Measurements from ENCODE around the gene ZFP36L1. TPM values are rescaled to one million over a fixed set of nuclear protein-coding genes. Genes with fewer than 3 reads are reported as not detected.

ZFP36L1 gene
- total and polyA plus RNA-seq, 10 of the 15 experiments (the other 5 are each of a cell fraction or from before 2014, with no cell fraction given) = 22.0 to 184 (median 66.1) TPM

DNA sequence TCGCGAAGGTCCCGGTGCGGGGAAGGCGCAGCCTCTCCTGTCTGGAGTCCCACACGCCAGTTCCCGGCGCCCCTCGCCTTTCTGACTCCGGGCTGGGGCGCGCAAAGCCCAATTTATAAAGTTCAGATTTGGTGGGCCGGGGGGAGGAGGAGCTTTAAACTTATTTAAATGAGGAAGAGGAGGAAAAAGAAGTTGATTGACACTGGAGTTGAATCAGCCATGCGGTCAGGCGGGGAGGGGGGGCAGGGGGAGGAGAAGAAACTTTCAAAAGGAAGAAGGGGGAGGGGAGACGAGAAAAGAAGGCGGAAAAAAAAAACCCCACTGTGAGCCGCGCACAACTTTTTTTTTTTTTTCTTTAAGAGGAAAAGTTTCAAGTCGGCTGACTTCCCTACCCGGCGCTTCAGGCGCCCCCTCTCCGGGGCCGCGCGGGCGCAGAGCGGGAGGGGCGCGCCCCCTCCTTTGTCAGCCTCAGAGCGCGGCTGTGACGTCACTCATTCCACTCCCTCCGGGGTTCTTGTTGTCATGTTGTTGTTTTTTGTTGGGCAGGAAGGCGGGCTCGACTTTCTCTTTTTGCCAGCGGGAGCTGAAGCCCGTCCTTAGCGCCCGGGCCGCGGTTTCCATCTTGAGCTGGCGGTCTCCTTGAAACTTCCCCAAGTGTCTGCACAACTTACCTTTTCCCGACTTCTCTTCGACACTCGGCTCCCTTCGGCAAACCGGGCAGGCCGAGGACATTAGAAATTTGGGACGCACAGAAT, at the start of gene ZFP36L1 (continued):
- TF ChIP-seq, protein P1, sequence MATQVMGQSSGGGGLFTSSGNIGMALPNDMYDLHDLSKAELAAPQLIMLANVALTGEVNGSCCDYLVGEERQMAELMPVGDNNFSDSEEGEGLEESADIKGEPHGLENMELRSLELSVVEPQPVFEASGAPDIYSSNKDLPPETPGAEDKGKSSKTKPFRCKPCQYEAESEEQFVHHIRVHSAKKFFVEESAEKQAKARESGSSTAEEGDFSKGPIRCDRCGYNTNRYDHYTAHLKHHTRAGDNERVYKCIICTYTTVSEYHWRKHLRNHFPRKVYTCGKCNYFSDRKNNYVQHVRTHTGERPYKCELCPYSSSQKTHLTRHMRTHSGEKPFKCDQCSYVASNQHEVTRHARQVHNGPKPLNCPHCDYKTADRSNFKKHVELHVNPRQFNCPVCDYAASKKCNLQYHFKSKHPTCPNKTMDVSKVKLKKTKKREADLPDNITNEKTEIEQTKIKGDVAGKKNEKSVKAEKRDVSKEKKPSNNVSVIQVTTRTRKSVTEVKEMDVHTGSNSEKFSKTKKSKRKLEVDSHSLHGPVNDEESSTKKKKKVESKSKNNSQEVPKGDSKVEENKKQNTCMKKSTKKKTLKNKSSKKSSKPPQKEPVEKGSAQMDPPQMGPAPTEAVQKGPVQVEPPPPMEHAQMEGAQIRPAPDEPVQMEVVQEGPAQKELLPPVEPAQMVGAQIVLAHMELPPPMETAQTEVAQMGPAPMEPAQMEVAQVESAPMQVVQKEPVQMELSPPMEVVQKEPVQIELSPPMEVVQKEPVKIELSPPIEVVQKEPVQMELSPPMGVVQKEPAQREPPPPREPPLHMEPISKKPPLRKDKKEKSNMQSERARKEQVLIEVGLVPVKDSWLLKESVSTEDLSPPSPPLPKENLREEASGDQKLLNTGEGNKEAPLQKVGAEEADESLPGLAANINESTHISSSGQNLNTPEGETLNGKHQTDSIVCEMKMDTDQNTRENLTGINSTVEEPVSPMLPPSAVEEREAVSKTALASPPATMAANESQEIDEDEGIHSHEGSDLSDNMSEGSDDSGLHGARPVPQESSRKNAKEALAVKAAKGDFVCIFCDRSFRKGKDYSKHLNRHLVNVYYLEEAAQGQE (IDR thresholded peaks at IDR 0.05; ENCODE audit: low read depth, low read length) = peak; percentile 23; the same call in 1 of the 2 replicates
- TF ChIP-seq, protein P2, sequence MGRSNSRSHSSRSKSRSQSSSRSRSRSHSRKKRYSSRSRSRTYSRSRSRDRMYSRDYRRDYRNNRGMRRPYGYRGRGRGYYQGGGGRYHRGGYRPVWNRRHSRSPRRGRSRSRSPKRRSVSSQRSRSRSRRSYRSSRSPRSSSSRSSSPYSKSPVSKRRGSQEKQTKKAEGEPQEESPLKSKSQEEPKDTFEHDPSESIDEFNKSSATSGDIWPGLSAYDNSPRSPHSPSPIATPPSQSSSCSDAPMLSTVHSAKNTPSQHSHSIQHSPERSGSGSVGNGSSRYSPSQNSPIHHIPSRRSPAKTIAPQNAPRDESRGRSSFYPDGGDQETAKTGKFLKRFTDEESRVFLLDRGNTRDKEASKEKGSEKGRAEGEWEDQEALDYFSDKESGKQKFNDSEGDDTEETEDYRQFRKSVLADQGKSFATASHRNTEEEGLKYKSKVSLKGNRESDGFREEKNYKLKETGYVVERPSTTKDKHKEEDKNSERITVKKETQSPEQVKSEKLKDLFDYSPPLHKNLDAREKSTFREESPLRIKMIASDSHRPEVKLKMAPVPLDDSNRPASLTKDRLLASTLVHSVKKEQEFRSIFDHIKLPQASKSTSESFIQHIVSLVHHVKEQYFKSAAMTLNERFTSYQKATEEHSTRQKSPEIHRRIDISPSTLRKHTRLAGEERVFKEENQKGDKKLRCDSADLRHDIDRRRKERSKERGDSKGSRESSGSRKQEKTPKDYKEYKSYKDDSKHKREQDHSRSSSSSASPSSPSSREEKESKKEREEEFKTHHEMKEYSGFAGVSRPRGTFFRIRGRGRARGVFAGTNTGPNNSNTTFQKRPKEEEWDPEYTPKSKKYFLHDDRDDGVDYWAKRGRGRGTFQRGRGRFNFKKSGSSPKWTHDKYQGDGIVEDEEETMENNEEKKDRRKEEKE (IDR thresholded peaks at IDR 0.05) = no peak
- no peak for TF ChIP-seq KAT2A (conservative IDR thresholded peaks at IDR 0.05; ENCODE audit: control insufficient read depth, low read depth, low read length)

All from GM12878 (cell line).